Left lung (tissue), 14 donors: Measurements from ENCODE around the gene AHSP. TPM values are rescaled to one million over a fixed set of nuclear protein-coding genes. Genes with fewer than 3 reads are reported as not detected.

ENCODE experiments used
- ATAC-seq: fragments of 200-7000 bp; cut with Tn5 transposase; one replicate; pipeline ENCODE4 v1.9.1; 2020; ENCODE audit warnings: moderate library complexity
- DNase-seq, 4 donors: peaks; one replicate each; pipeline ENCODE4 v3.0.0-alpha.2; 2013 to 2020
- H3K27ac ChIP-seq, 2 donors: fragments of 200-600 bp; sonication (generic) in 1 of 2; one replicate each; pipeline versions ENCODE4 v1.5.0 to v1.8.0; 2020 to 2021
- H3K27me3 ChIP-seq, 2 donors: fragments of 200-600 bp; sonication (generic) in 1 of 2; one replicate each; pipeline versions ENCODE4 v1.5.0 to v1.8.0; 2020 to 2021
- H3K36me3 ChIP-seq, 2 donors: fragments of 200-600 bp; sonication (generic) in 1 of 2; one replicate each; pipeline versions ENCODE4 v1.5.0 to v1.8.0; 2020 to 2021
- H3K4me1 ChIP-seq, 2 donors: fragments of 200-600 bp; one replicate each; pipeline ENCODE4 v1.8.0; 2021
- H3K4me3 ChIP-seq, 2 donors: fragments of 200-600 bp; sonication (generic) in 1 of 2; one replicate each; pipeline versions ENCODE4 v1.5.0 to v1.8.0; 2020 to 2021; ENCODE audit warnings: mild to moderate bottlenecking in 1 of 2
- H3K9me3 ChIP-seq, 2 donors: fragments of 200-600 bp; sonication (generic) in 1 of 2; one replicate each; pipeline versions ENCODE4 v1.5.0 to v1.8.0; 2020 to 2021
- CTCF ChIP-seq, 2 donors: fragments of 200-600 bp; sonication (generic) in 1 of 2; IDR thresholded peaks; one replicate each; pipeline versions ENCODE4 v1.5.0 to v1.8.0; 2021; ENCODE audit warnings: antibody characterized with exemption in 2 of 2
- intact Hi-C, 2 donors: fragments of 100-400 bp; cut with DNase I; formaldehyde crosslinking; loops; one replicate each; pipeline versions ENCODE4 v1.11.2 to v1.14.2; 2022
- long read RNA-seq, 12 donors: library from polyadenylated mRNA in 2 of 12; unstranded in 2 of 12; transcript quantifications; one replicate each; pipeline ENCODE4 v2.0.0 and lab custom pipeline, GENCODE V29; 2019 to 2026
- polyA plus RNA-seq, 6 donors: library from polyadenylated mRNA; unstranded; fragments of 120-200 nt; gene quantifications; one replicate each; pipeline ENCODE4 v1.2.1, GENCODE V29; 2013; ENCODE audit not compliant: insufficient read length in 6 of 6
- total RNA-seq, 2 donors: library from RNA; stranded (reverse); fragmentation: NEBNext Ultra II Directional; extraction: Animal tissue kit (Norgen Biotek cat#: 25700); gene quantifications; one replicate each; pipeline ENCODE4 v1.2.1, GENCODE V29; 2021
- donor health status: DM: no; HTN: yes; CAD: no.
- donor health status: DM: no; HTN: no; CAD: no.

The AHSP gene
- total RNA-seq (not detected), polyA plus RNA-seq (10 to 100 TPM in 4 of 6 donors, 1 to 10 TPM in 2; 6.2 to 18.2 (median 11.9) TPM)
- long read RNA-seq, donor 1, transcript AHSP-201 (3 exons, 524 nt), result major isoform, 84 of 100 reads
- long read RNA-seq, donor 1, partial matches to known transcripts, result 6 of 100 reads
- long read RNA-seq, donor 1, other reads (novel, unspliced or antisense), result 9 of 100 reads
- long read RNA-seq, donor 2, transcript AHSP-201 (3 exons, 524 nt), result major isoform, 10 of 17 reads
- long read RNA-seq, donor 2, partial matches to known transcripts, result 7 of 17 reads
- long read RNA-seq, donor 2, other reads (novel, unspliced or antisense), result 0 of 17 reads
- long read RNA-seq, donor 3, transcript AHSP-201 (3 exons, 524 nt), result major isoform, 6 of 7 reads
- long read RNA-seq, donor 3, partial matches to known transcripts, result 0 of 7 reads
- long read RNA-seq, donor 3, other reads (novel, unspliced or antisense), result 0 of 7 reads
- long read RNA-seq, donor 4, result 0 reads
- long read RNA-seq, donor 5, transcript AHSP-201 (3 exons, 524 nt), result major isoform, 7 of 7 reads
- long read RNA-seq, donor 5, partial matches to known transcripts, result 0 of 7 reads
- long read RNA-seq, donor 5, other reads (novel, unspliced or antisense), result 0 of 7 reads
- long read RNA-seq, donor 6, transcript AHSP-201 (3 exons, 524 nt), result major isoform, 13 of 13 reads
- long read RNA-seq, donor 6, partial matches to known transcripts, result 0 of 13 reads
- long read RNA-seq, donor 6, other reads (novel, unspliced or antisense), result 0 of 13 reads
- long read RNA-seq, donor 7, partial matches to known transcripts, result 0 of 2 reads
- long read RNA-seq, donor 7, other reads (novel, unspliced or antisense), result 0 of 2 reads
- long read RNA-seq, donor 8, partial matches to known transcripts, result 0 of 3 reads
- long read RNA-seq, donor 8, other reads (novel, unspliced or antisense), result 0 of 3 reads
- long read RNA-seq, donor 9, result 0 reads
- long read RNA-seq, donor 10, result 0 reads
- long read RNA-seq, donor 11, result 0 reads
- long read RNA-seq, donor 12, transcript AHSP-201 (3 exons, 524 nt), result major isoform, 5 of 5 reads
- long read RNA-seq, donor 12, partial matches to known transcripts, result 0 of 5 reads
- long read RNA-seq, donor 12, other reads (novel, unspliced or antisense), result 0 of 5 reads

- DNase-seq, result no peak
- intact Hi-C loops, result no loop called here
- H3K4me3 ChIP-seq, result no peak within 1 kb of the TSS
These were observed at the start of gene AHSP for GRCh38 chr16:31527734-31528274. AHSP (plus strand) TSS chr16:31527900; CDS start chr16:31528140, 240 bp downstream.

GRCh38 chr16:31478956-31479355 is 48.7 kb upstream of the AHSP start:
- H3K36me3 ChIP-seq, result peaks cover 0 to 43% of the 10 kb centered on the region in 2 donors
- no peaks in the 10 kb centered on the region for H3K27me3 ChIP-seq
- no peak overlapping the region for H3K27ac ChIP-seq
- intact Hi-C loops, result no loop called here
- H3K9me3 ChIP-seq, result no peaks in the 10 kb centered on the region
- ATAC-seq (no peak), DNase-seq (no peak)
- H3K4me3 ChIP-seq, result no peak overlapping the region
- H3K4me1 ChIP-seq, result peaks cover 0 to 40% of the 10 kb centered on the region in 2 donors
- no peak for TF ChIP-seq CTCF (IDR thresholded peaks at IDR 0.05)

More at GRCh38 chr16:31527734-31528274, at the start of gene AHSP:
- Histone ChIP-seq H3K36me3 (no peaks in the 10 kb centered on the region), H3K27me3 (peaks cover 0 to 46% of the 10 kb centered on the region in 2 donors), H3K27ac (no peak within 1 kb of the TSS), H3K4me1 (peaks cover 4 to 7% of the 10 kb centered on the region in 2 donors), H3K9me3 (no peaks in the 10 kb centered on the region)
- ATAC-seq, result no peak
- no peak for TF ChIP-seq CTCF (IDR thresholded peaks at IDR 0.05)

GRCh38 chr16:31479751-31480150 is 47.9 kb upstream of the AHSP start:
- Histone ChIP-seq H3K27me3 (no peaks in the 10 kb centered on the region), H3K4me1 (peaks cover 0 to 40% of the 10 kb centered on the region in 2 donors), H3K9me3 (no peaks in the 10 kb centered on the region), H3K36me3 (peaks cover 0 to 36% of the 10 kb centered on the region in 2 donors), H3K27ac (no peak overlapping the region), H3K4me3 (no peak overlapping the region)
- TF ChIP-seq CTCF (IDR thresholded peaks at IDR 0.05), result no peak
- ATAC-seq (no peak), DNase-seq (peak in 1 of 4 donors; percentile 21)
- intact Hi-C loops, result no loop called here

GRCh38 chr16:31480851-31481536 is 46.7 kb upstream of the AHSP start:
- H3K27me3 ChIP-seq, result no peaks in the 10 kb centered on the region
- no peak for ATAC-seq
- DNase-seq, result peak in 1 of 4 donors; percentile 45
- no peak overlapping the region for H3K4me3 ChIP-seq
- TF ChIP-seq CTCF (IDR thresholded peaks at IDR 0.05), result no peak
- peak overlapping the region in 1 of 2 donors; percentile 37 for H3K27ac ChIP-seq
- peaks cover 0 to 35% of the 10 kb centered on the region in 2 donors for H3K4me1 ChIP-seq
- intact Hi-C loops, result no loop called here
- no peaks in the 10 kb centered on the region for H3K9me3 ChIP-seq
- H3K36me3 ChIP-seq, result peaks cover 0 to 24% of the 10 kb centered on the region in 2 donors
